IgD-negative memory B cell (primary cell): ENCODE data around the gene COL7A1. TPM values are rescaled to one million over a fixed set of nuclear protein-coding genes. Genes with fewer than 3 reads are reported as not detected.
"Not testable (repeated sequence)": the region's sequence is repeated elsewhere in the genome, so short reads cannot be mapped to it uniquely, and the experiment has no call there.

Experiments used
- H3K27ac Mint-ChIP-seq, 3 donors: one replicate each; pipeline ENCODE4 v1.8.0; 2020 to 2022; ENCODE audit warnings: mild to moderate bottlenecking in 3 of 3, mixed read lengths in 3 of 3, moderate library complexity in 1 of 3
- H3K27me3 Mint-ChIP-seq: one replicate; pipeline ENCODE4 v1.8.0; 2021; ENCODE audit warnings: mixed read lengths
- H3K36me3 Mint-ChIP-seq: one replicate; pipeline ENCODE4 v1.8.0; 2020; ENCODE audit warnings: mild to moderate bottlenecking, mixed read lengths
- H3K4me1 Mint-ChIP-seq, 3 donors: one replicate each; pipeline ENCODE4 v1.8.0; 2020 to 2022; ENCODE audit warnings: mixed read lengths in 3 of 3, mild to moderate bottlenecking in 1 of 3
- H3K4me3 Mint-ChIP-seq, 4 donors: one replicate each; pipeline ENCODE4 v1.8.0; 2020 to 2022; ENCODE audit warnings: mild to moderate bottlenecking in 4 of 4, mixed read lengths in 4 of 4, moderate library complexity in 3 of 4
- H3K9me3 Mint-ChIP-seq, 3 donors: one replicate each; pipeline ENCODE4 v1.8.0; 2020 to 2021; ENCODE audit warnings: mixed read lengths in 3 of 3, mild to moderate bottlenecking in 1 of 3
- polyA plus RNA-seq: library from polyadenylated mRNA; unstranded; fragments of 300-500 nt; fragmentation: Illumina TruSeq; gene quantifications from one replicate; pipeline ENCODE4 v1.2.3, GENCODE V29; 2021

Gene COL7A1
- polyA plus RNA-seq, 1 donor from 2014 or later: not detected

- peaks cover 11 to 14% (median 13%) of the 10 kb centered on the region in 3 donors for H3K4me1 Mint-ChIP-seq
- H3K27me3 Mint-ChIP-seq: no peaks in the 10 kb centered on the region
- peak overlapping the region in 1 of 3 donors; percentile 43 for H3K27ac Mint-ChIP-seq
- H3K4me3 Mint-ChIP-seq: peak overlapping the region in 1 of 4 donors; percentile 50
- H3K36me3 Mint-ChIP-seq: no peaks in the 10 kb centered on the region
- H3K9me3 Mint-ChIP-seq: no peaks in the 10 kb centered on the region
Measured at GRCh38 chr3:48553886-48554845, 41.0 kb downstream of the COL7A1 start.

DNA sequence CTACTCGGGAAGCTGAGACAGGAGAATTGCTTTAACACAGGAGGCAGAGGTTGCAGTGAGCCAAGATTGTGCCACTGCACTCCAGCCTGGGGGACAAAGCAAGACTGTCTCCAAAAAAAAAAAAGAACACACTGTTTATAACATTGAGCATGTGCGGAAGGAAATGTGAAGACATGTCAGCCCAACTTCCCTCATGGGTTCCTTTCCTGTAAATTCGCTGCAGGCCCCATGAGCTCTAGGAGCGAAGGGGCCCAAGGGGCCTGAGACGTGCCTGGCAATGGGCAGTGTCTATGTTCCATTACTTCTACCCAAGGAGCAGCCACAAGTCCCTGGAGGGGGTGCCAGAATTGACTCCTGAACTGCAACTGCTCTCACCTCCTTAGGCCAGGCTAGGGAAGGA, 41.8 kb downstream of the COL7A1 start:
- H3K4me3 Mint-ChIP-seq: peak overlapping the region in 1 of 4 donors; percentile 43
- peaks cover 7 to 10% (median 10%) of the 10 kb centered on the region in 3 donors for H3K4me1 Mint-ChIP-seq
- no peaks in the 10 kb centered on the region for H3K9me3 Mint-ChIP-seq

GRCh38 chr3:48552111-48552951, 42.8 kb downstream of the COL7A1 start:
- no peaks in the 10 kb centered on the region for H3K9me3 Mint-ChIP-seq
- H3K4me3 Mint-ChIP-seq: no peak overlapping the region
- H3K36me3 Mint-ChIP-seq: no peaks in the 10 kb centered on the region
- H3K27ac Mint-ChIP-seq: no peak overlapping the region
- H3K4me1 Mint-ChIP-seq: peaks cover 5 to 6% (median 5%) of the 10 kb centered on the region in 3 donors
- H3K27me3 Mint-ChIP-seq: no peaks in the 10 kb centered on the region

More for the DNA sequence above, 41.8 kb downstream of the COL7A1 start:
- no peaks in the 10 kb centered on the region for H3K36me3 Mint-ChIP-seq
- H3K27me3 Mint-ChIP-seq: no peaks in the 10 kb centered on the region
- no peak overlapping the region for H3K27ac Mint-ChIP-seq

DNA sequence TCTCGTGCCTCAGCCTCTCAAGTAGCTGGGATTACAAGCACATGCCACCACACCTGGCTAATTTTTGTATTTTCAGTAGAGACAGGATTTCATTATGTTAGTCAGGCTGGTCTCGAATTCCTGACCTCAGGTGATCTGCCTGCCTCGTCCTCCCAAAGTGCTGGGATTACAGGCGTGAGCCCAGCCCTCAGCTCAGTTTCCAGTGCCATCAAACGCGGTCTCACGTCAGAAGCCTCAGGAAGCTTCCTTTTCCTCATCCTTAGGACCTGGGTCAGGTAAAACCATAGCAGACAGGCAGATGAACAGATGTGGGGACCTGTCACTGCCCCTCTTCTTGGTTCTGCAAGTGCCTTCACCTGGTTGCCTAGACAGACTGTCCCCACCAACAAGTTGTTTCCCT, 43.5 kb downstream of the COL7A1 start:
- not testable (repeated sequence) for H3K4me1 Mint-ChIP-seq, H3K36me3 Mint-ChIP-seq, H3K27me3 Mint-ChIP-seq, H3K4me3 Mint-ChIP-seq, H3K27ac Mint-ChIP-seq, H3K9me3 Mint-ChIP-seq

DNA sequence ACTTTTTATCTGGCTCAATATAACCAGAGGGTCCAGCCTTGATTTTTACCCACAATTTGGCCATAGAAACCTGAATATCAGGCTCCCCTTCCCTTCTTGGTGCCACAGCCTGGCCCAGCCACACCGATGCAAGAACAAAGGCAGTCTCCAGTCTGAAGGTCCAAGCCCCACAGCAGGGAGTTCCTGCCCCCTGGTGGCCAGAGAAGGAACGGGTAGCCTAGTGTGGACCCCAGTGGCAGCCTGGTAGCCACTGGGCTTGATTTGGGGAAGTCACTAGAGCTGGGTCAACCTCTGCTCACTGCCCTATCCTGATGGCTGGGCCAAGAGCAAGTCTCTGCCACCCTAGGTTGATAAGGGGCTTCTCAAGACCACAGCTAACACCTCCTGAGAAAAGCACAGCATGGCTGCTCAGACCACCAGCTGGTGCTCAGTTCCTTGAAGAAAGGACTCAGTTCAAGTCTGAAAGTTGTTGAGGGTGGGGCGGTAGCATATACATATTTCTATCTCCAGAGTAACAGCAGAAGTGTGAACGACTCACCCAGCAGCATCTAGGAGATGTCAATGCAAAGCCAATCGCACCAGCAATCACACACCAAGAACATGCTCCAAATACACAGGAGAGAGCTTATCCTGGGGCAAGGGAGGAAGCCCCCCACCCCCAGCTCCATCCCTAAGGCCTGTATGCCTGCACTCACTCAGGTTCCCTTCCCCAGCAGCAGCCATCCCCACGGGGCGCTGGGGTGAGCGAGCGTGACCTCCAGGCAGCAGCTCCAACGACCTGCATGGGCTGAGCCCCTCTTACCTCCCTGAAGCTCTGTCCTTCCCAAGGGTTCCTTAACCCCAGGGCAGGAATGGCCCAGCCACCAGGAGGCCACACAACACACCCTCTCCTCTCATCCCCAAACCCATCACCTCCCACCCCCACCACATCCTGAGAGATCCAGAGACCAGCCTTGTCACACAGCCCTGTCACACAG, 46.1 kb downstream of the COL7A1 start:
- Mint-ChIP-seq H3K9me3 (no peaks in the 10 kb centered on the region), H3K27me3 (no peaks in the 10 kb centered on the region), H3K36me3 (no peaks in the 10 kb centered on the region), H3K27ac (no peak overlapping the region), H3K4me3 (no peak overlapping the region), H3K4me1 (peaks cover 0 to 3% (median 0%) of the 10 kb centered on the region in 3 donors)

- no peak overlapping the region for H3K27ac Mint-ChIP-seq
- H3K4me1 Mint-ChIP-seq: peaks cover 0 to 3% (median 0%) of the 10 kb centered on the region in 3 donors
- peaks cover 2% of the 10 kb centered on the region for H3K36me3 Mint-ChIP-seq
- peaks cover 2% of the 10 kb centered on the region for H3K27me3 Mint-ChIP-seq
- no peak overlapping the region for H3K4me3 Mint-ChIP-seq
- no peaks in the 10 kb centered on the region for H3K9me3 Mint-ChIP-seq
Measured at GRCh38 chr3:48548126-48548525, 47.0 kb downstream of the COL7A1 start.

GRCh38 chr3:48546203-48546829, 48.8 kb downstream of the COL7A1 start:
- peak overlapping the region in 1 of 3 donors; percentile 50 for H3K27ac Mint-ChIP-seq
- H3K9me3 Mint-ChIP-seq: no peaks in the 10 kb centered on the region
- peaks cover 2% of the 10 kb centered on the region for H3K36me3 Mint-ChIP-seq
- no peak overlapping the region for H3K4me3 Mint-ChIP-seq
- peaks cover 0 to 3% (median 0%) of the 10 kb centered on the region in 3 donors for H3K4me1 Mint-ChIP-seq
- H3K27me3 Mint-ChIP-seq: peaks cover 2% of the 10 kb centered on the region

DNA sequence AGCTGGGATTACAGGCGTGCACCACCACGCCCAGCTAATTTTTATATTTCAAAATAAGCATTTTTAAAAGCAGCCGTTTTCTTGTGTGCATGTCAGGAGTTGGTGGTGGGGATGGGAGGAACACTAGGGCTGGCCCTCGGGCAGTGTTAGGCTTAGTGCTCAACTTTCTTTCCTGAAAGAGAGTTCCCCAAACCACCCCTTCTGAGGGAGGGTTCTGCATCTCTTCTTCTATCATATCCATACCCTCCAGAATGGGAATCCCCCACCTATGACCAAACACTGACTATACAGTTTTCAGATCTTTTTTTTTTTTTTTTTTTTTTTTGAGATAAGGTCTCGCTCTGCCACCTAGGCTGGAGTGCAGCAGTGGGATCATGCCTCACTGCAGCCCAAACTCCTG, 51.0 kb downstream of the COL7A1 start:
- peaks cover 2% of the 10 kb centered on the region for H3K27me3 Mint-ChIP-seq
- no peak overlapping the region for H3K4me3 Mint-ChIP-seq
- no peaks in the 10 kb centered on the region for H3K9me3 Mint-ChIP-seq
- no peak overlapping the region for H3K27ac Mint-ChIP-seq
- H3K36me3 Mint-ChIP-seq: peaks cover 2% of the 10 kb centered on the region
- no peaks in the 10 kb centered on the region for H3K4me1 Mint-ChIP-seq

DNA sequence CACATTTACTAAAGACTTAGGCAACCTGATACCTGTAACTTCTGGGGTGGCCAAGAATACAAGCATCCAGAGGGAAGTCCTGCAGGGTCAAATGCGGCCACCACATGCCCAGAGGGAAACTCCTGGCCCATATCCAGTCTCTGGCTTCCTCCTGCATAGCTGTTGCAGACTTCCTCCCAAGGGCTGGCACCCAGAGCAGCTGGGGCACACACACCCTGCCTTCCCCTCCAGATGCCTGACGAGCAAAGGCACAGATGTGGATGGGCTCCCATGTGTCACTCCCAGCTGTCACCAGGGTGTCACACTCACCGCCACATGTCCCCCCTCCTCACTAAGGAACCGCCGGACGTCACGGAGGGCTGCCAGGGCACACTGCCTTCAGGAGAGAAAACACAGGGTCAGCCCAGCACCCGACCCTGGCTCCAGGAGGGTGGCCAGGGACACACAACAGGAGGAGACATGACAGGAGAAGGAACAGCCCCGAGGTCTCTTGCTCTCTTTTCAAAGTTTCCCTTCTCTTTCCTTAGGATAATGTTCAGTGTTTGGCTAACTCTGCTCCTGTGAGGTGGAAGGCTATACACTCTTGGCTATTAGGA, 51.8 kb downstream of the COL7A1 start:
- no peaks in the 10 kb centered on the region for H3K9me3 Mint-ChIP-seq
- H3K4me3 Mint-ChIP-seq: no peak overlapping the region
- H3K27ac Mint-ChIP-seq: no peak overlapping the region
- H3K4me1 Mint-ChIP-seq: no peaks in the 10 kb centered on the region
- H3K36me3 Mint-ChIP-seq: peaks cover 2% of the 10 kb centered on the region
- peaks cover 2% of the 10 kb centered on the region for H3K27me3 Mint-ChIP-seq

GRCh38 chr3:48538451-48538850, 56.7 kb downstream of the COL7A1 start:
- H3K36me3 Mint-ChIP-seq: peaks cover 6% of the 10 kb centered on the region
- H3K9me3 Mint-ChIP-seq: no peaks in the 10 kb centered on the region
- no peaks in the 10 kb centered on the region for H3K4me1 Mint-ChIP-seq
- H3K27me3 Mint-ChIP-seq: no peaks in the 10 kb centered on the region
- H3K4me3 Mint-ChIP-seq: no peak overlapping the region
- no peak overlapping the region for H3K27ac Mint-ChIP-seq

- H3K4me1 Mint-ChIP-seq: no peaks in the 10 kb centered on the region
- peaks cover 6% of the 10 kb centered on the region for H3K36me3 Mint-ChIP-seq
- H3K9me3 Mint-ChIP-seq: no peaks in the 10 kb centered on the region
- no peak overlapping the region for H3K27ac Mint-ChIP-seq
- no peak overlapping the region for H3K4me3 Mint-ChIP-seq
- no peaks in the 10 kb centered on the region for H3K27me3 Mint-ChIP-seq
Measured at GRCh38 chr3:48536785-48537184, 58.3 kb downstream of the COL7A1 start.

DNA sequence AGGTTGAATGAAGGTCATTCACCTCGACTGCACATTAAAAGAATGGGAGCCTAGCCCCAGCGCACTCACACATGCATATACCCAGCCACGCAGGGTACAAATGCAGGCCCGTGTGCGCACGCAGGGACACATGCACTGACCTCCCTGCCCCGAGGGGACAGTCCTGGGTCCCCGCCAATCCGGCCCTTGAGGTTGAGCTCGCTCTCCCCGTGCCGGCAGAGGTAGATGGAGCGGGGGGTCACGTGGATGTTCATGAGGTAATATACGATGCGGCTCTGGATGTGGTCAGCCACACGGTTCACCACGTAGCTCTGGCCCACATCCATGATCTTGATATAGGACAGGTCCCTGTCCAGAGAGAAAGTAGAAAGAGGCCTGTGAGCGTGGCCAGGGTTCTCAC, 59.0 kb downstream of the COL7A1 start:
- no peaks in the 10 kb centered on the region for H3K27me3 Mint-ChIP-seq
- peaks cover 6% of the 10 kb centered on the region for H3K36me3 Mint-ChIP-seq
- H3K27ac Mint-ChIP-seq: no peak overlapping the region
- H3K9me3 Mint-ChIP-seq: no peaks in the 10 kb centered on the region
- no peak overlapping the region for H3K4me3 Mint-ChIP-seq
- no peaks in the 10 kb centered on the region for H3K4me1 Mint-ChIP-seq

DNA sequence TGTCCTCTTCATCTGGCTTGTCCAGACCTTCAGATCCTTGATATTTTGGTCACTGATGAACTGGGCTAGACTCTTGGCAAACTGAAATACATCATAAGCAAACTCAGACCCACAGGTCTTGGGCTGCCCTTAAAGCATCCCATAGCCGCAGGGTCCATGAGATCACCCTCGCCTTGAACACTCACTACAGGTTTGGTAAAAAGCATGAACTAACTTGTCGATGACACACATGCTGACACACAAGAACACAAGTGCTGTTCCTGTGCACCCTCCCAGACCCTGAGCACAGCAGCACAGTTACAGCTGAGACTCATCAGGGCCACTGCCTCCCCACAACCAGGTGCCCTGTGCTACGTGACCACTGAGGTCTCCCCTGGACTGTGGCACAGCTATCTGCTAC, 59.6 kb downstream of the COL7A1 start:
- Mint-ChIP-seq H3K36me3 (peaks cover 6% of the 10 kb centered on the region), H3K27ac (no peak overlapping the region), H3K9me3 (no peaks in the 10 kb centered on the region), H3K27me3 (no peaks in the 10 kb centered on the region), H3K4me1 (no peaks in the 10 kb centered on the region), H3K4me3 (no peak overlapping the region)

DNA sequence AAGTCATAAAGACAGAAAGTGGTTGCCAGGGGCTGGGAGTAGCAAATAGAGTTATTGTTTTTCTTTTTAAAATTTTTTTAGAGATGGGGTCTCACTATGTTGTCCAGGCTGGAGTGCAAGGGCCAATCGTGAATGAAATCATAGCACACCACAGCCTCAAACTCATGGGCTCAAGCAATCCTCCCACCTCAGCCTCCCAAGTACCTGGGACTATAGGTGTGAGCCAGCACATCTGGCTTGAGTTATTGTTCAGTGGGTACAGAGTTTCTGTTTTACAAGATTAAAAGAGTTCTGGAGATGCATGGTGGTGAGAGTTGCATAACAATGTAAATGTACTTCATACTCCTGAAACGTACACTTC, 62.2 kb downstream of the COL7A1 start:
- no peaks in the 10 kb centered on the region for H3K27me3 Mint-ChIP-seq
- H3K27ac Mint-ChIP-seq: no peak overlapping the region
- H3K4me3 Mint-ChIP-seq: no peak overlapping the region
- H3K4me1 Mint-ChIP-seq: no peaks in the 10 kb centered on the region
- no peaks in the 10 kb centered on the region for H3K9me3 Mint-ChIP-seq
- H3K36me3 Mint-ChIP-seq: peaks cover 4% of the 10 kb centered on the region
